Activated naive CD4-positive, alpha-beta T cell treated with anti-CD3 and anti-CD28 coated beads for 36 hours (primary cell): Measurements from ENCODE around the gene ENDOG. TPM values are rescaled to one million over a fixed set of nuclear protein-coding genes. Genes with fewer than 3 reads are reported as not detected.

ENCODE experiments used
- CTCF ChIA-PET: fragments of 350-600 bp; sonication (Branson Sonifier 250); formaldehyde crosslinking; loops from one replicate; lab custom pipeline; 2021; ENCODE audit warnings: antibody characterized with exemption; lab: Charles Lee
- DNase-seq: peaks from one replicate; pipeline ENCODE4 v3.0.0-alpha.2; 2020
- H3K27ac Mint-ChIP-seq: one replicate; pipeline ENCODE4 v1.8.0; 2021; ENCODE audit warnings: mild to moderate bottlenecking, mixed read lengths
- H3K27me3 Mint-ChIP-seq: one replicate; pipeline ENCODE4 v1.8.0; 2021; ENCODE audit warnings: low read depth, mixed read lengths
- H3K36me3 Mint-ChIP-seq: one replicate; pipeline ENCODE4 v1.8.0; 2021; ENCODE audit warnings: low read depth, mixed read lengths
- H3K4me1 Mint-ChIP-seq: one replicate; pipeline ENCODE4 v1.8.0; 2021; ENCODE audit warnings: low read depth, mixed read lengths
- H3K4me3 Mint-ChIP-seq: one replicate; pipeline ENCODE4 v1.8.0; 2021; ENCODE audit warnings: mild to moderate bottlenecking, moderate library complexity, mixed read lengths
- H3K9me3 Mint-ChIP-seq: one replicate; pipeline ENCODE4 v1.8.0; 2021; ENCODE audit warnings: mixed read lengths
- intact Hi-C: fragments of 100-400 bp; cut with micrococcal nuclease; formaldehyde crosslinking; loops from one replicate; pipeline ENCODE4 v1.15.1; 2023
- total RNA-seq, 2 experiments: library from RNA; stranded (reverse); gene quantifications; one replicate each; pipeline ENCODE4 v1.2.3, GENCODE V29; 2021

ENDOG gene
- total RNA-seq, 2 experiments from 2014 or later: 9.9 to 10.3 TPM

DNA sequence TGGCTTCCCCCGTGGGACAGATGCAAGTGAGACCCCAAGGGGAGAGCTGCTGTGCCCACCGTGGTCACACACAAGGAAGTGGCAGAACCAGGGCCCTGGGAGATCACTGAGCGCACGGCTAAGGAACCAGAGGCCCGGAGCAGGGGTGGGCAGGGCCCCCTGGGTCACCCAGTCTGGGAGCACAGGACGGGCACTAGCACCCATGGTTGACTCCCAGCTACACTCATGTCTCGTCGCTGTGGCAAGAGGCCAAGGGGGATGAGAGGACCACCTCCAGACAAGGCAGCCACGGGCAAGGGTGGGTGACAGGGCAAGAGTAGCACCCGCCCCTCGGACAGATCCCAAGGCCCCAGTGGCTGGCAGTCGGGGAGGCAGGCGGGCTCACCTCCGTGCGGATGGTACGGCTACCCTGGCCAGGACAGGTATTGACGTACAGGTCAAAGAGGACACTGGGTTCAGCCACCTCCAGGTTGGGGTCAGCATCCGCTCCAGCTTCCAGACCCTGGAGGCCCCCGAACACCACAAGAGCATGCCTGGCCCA lies 5.1 kb downstream of the ENDOG start:
- H3K27ac Mint-ChIP-seq: no peak overlapping the region
- H3K9me3 Mint-ChIP-seq: no peaks in the 10 kb centered on the region
- CTCF ChIA-PET: interaction anchor here (0.5 kb wide), 1 partner anchor 106 kb away, joined by 5 read pairs; no protein-coding TSS in a partner anchor
- DNase-seq: no peak
- no peak overlapping the region for H3K4me3 Mint-ChIP-seq
- H3K27me3 Mint-ChIP-seq: no peaks in the 10 kb centered on the region
- peaks cover 15% of the 10 kb centered on the region for H3K36me3 Mint-ChIP-seq
- peaks cover 25% of the 10 kb centered on the region for H3K4me1 Mint-ChIP-seq
- intact Hi-C loops: no loop called here

DNA sequence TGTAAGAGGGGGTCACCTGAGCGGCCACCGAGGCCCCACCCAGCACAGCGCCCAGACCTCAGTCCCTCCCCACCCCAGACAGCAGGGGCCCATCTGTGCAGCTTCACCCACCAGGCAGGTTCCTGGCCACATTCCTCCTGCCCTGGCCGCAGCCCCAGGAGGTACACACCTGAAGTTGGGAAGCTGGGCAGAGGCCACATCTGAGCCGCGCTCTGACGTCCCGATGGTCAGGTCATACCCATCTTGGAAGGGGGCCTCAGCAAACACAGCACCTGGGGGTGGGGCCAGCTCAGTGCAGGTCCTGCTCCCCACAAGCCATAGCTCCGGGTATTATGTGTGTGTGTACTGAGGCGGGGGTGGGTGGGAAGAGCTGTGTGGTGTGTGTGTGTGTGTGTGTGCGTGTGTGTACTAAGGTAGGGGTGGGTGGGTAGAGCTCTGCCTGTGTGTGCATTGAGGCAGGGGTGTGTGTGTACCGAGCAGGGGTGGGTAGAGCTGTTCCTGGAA lies 5.7 kb downstream of the ENDOG start:
- Mint-ChIP-seq H3K36me3 (peaks cover 16% of the 10 kb centered on the region), H3K27ac (no peak overlapping the region), H3K9me3 (no peaks in the 10 kb centered on the region), H3K4me3 (no peak overlapping the region), H3K27me3 (no peaks in the 10 kb centered on the region), H3K4me1 (peaks cover 31% of the 10 kb centered on the region)
- intact Hi-C loops: no loop called here
- CTCF ChIA-PET: interaction anchor here (0.5 kb wide), 1 partner anchor 106 kb away, joined by 5 read pairs; no protein-coding TSS in a partner anchor
- DNase-seq: no peak

DNA sequence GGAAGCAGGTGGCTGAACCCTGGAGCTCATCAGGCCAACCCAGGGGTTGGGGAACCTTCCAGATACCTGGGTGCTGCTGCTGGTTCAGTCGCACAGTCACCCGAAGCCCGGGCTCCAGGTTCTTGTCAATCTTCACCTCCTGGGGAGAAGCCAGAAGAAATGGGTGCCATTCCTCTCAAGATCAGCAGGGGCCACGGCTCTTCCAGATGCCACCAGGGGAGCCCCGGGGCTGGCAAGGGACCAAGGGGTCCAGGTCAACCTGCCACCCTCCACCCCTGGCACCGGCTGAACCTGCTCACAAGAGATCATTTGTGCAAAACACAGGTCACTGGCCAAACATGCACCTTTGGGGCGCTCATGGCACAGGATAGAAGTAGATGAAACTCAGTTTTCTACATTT lies 6.6 kb downstream of the ENDOG start:
- peaks cover 18% of the 10 kb centered on the region for H3K36me3 Mint-ChIP-seq
- CTCF ChIA-PET: interaction anchor here (0.6 to 1.2 kb wide), 3 partner anchors 13 to 91 kb away, joined by 3 read pairs; no protein-coding TSS in a partner anchor

DNA sequence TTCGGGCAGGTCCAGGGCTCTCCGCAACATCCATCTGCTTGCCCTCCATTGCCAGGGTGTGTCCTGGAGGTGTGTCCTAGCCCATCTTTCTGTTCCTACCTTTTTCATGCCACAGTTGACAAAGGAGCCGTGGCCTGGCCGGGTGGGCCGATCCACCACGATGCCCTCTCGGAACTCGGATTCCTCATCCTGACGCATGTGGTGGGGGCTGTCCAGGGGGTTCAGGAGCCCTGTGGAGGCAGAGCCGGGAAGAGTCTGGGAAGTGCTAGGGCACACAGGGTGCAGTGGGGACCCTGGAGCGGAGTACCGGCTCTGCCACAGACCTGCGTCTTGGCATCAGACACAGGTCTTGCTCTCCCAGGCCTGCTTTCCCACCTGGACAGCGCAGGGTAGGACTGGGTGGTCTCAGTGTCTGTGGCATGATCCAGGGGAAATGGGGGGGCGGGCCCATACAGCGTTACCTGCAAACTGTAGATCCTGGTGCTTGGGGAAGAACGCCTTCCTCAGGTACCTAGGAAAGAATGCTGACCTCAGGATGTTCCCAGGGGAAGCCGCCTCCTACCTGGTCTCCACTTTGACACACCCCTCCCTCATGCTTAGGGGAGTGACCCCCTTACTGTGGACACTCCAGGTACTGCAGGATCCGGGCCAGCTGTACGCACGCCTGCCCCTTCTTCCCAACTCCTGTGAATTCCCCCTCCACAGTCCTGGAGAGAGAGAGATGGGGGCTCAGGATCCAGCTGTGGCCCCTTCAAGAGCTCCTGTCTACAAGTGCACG lies 7.8 kb downstream of the ENDOG start:
- Mint-ChIP-seq H3K4me3 (no peak overlapping the region), H3K36me3 (peaks cover 18% of the 10 kb centered on the region), H3K4me1 (peaks cover 21% of the 10 kb centered on the region), H3K27ac (no peak overlapping the region), H3K9me3 (no peaks in the 10 kb centered on the region), H3K27me3 (no peaks in the 10 kb centered on the region)
- CTCF ChIA-PET: interaction anchor here (1.2 kb wide), 1 partner anchor 12 kb away, joined by 3 read pairs; no protein-coding TSS in a partner anchor
- no peak for DNase-seq
- intact Hi-C loops: no loop called here

More for the DNA sequence above, 6.6 kb downstream of the ENDOG start:
- DNase-seq: no peak
- Mint-ChIP-seq H3K9me3 (no peaks in the 10 kb centered on the region), H3K27ac (no peak overlapping the region), H3K27me3 (no peaks in the 10 kb centered on the region), H3K4me3 (no peak overlapping the region), H3K4me1 (peaks cover 26% of the 10 kb centered on the region)
- intact Hi-C loops: no loop called here

DNA sequence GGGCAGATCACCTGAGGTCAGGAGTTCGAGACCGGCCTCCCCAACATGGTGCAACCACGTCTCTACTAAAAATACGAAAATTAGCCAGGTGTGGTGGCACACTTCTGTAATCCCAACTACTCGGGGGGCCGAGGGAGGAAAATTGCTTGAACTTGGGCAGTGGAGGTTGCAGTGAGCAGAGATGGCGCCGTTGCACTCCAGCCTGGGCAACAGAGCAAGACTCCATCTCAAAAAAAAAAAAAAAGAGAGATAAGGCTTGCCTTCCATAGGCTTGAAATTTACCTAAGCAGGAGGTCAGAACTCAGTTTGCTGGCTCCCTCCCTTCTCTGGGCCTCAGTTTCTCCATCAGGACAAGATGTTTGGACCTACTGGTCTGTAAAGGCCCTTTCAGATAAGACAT lies 10.0 kb downstream of the ENDOG start:
- intact Hi-C loops: no loop called here
- Mint-ChIP-seq H3K4me3 (peak overlapping the region; percentile 92), H3K27me3 (no peaks in the 10 kb centered on the region), H3K36me3 (peaks cover 13% of the 10 kb centered on the region), H3K4me1 (peaks cover 18% of the 10 kb centered on the region), H3K27ac (peak overlapping the region; percentile 86), H3K9me3 (no peaks in the 10 kb centered on the region)
- CTCF ChIA-PET: interaction anchor here (1.2 to 2.6 kb wide), 2 partner anchors 9 to 100 kb away, joined by 3 to 21 read pairs; partner anchors contain the start of gene ENDOG
- DNase-seq: no peak

DNA sequence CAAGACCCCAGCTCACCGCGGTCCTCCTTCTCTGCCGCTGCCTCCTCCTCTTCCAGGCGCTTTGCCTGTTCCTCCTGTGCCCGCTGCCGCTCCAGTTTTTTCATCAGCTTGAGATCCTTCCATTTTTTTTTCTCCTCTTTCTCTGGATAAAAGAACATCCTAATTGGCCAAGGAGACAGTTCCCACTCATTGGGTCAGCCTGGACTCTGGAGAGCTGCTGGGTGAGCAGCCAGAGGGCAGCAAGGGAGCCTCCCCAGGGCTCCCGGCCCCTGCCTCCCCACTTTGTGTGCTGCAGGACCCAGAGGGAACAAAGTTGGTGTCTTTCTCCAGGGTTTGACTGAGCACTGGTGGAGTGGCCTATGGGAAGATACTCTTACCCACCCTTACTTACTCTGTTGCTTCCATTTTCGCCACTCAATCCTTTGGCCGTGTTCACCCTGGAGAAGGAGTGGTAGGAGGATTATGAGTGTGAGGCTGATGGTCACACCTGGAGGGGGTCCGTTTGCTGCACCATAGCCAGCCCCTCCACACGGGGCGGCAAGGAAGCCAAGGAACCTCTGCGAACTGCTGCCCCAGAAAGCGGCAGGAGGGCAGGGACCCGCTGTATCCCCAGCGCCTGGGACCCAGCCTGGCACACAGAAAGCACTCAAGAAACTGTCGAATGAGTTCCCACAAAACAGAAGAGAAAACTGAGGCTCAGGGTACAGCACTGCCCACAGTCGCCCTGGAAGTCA lies 10.6 kb downstream of the ENDOG start:
- H3K27ac Mint-ChIP-seq: peak overlapping the region; percentile 86
- no peaks in the 10 kb centered on the region for H3K9me3 Mint-ChIP-seq
- H3K27me3 Mint-ChIP-seq: no peaks in the 10 kb centered on the region
- peak overlapping the region; percentile 92 for H3K4me3 Mint-ChIP-seq
- peaks cover 18% of the 10 kb centered on the region for H3K4me1 Mint-ChIP-seq
- intact Hi-C loops: loop anchor here (1.0 kb wide), 3 partner anchors 11 to 373 kb away; partner anchors contain the start of genes ENDOG, KYAT1 and ODF2
- no peak for DNase-seq
- CTCF ChIA-PET: interaction anchor here (0.9 to 2.6 kb wide), 2 partner anchors 10 to 99 kb away, joined by 3 to 21 read pairs; partner anchors contain the start of gene ENDOG
- peaks cover 13% of the 10 kb centered on the region for H3K36me3 Mint-ChIP-seq

DNA sequence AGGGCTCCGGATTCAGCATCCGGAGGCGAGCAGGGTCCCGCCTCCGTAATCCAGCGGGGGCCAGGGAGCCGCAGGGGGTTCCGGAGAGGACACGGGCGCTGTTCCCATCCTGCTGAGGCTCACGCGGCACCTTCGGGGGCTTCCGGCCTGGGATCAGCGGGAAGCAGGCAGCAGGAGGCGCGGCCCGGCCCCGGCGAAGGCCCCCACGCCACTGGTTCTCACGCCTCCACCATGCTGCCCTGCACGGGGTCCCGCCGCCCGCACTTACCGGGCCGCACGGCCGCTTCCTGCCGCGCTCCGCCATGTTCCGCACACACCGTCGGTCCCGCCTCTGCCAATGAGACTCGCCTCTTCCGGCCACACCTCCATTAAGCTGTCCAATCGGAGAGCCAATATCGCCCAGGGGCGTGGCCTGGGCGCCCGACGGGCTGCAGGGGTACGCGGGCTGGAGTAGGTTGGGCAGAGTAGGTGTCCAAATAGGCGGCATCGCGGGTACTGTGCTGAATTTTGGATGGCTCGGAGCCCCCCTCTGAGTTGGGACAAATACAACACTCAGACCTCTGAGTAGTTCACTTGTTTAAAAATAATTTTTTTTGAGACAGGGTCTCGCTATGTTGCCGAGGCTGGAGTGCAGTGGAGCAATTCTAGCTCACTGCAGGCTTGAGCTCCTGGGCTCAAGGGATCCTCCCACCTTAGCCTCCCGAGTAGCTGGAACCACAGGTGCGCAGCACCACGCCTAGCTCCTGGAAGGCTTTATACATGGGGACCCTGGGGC lies 11.4 kb downstream of the ENDOG start, which contains the start of gene SPOUT1:
TSS of gene SPOUT1 (minus strand) at position 318 of the 775 bp plus-strand sequence. CDS start at position 304, 14 bp downstream.
- CTCF ChIA-PET: interaction anchor here (0.6 to 2.6 kb wide), 4 partner anchors 11 to 114 kb away, joined by 3 to 21 read pairs (median 4); partner anchors contain the start of gene ENDOG
- Mint-ChIP-seq H3K27ac (peak within 1 kb of the TSS; percentile 86), H3K36me3 (peaks cover 12% of the 10 kb centered on the region), H3K4me3 (peak within 1 kb of the TSS; percentile 92), H3K27me3 (no peaks in the 10 kb centered on the region), H3K4me1 (peaks cover 18% of the 10 kb centered on the region), H3K9me3 (no peaks in the 10 kb centered on the region)
- DNase-seq: peak; percentile 95
- intact Hi-C loops: loop anchor here (1.0 kb wide), 3 partner anchors 11 to 373 kb away; partner anchors contain the start of genes ENDOG, KYAT1 and ODF2

DNA sequence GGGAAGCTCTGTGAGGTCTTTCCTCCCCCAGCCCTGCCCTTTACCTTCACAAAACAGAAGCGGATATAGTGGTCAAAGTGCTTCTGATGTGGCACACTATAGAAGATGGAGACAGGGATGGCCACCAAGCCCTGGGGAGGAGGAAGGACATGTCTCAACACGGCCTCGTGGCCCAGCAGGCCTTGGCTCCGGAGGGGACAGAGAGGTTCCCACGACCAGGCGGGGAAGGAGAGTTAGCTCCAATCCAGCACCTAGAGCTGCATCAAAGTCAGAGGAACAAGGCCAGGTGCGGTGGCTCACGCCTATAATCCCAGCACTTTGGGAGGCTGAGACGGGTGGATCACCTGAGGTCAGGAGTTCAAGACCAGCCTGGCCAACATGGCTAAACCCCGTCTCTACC lies 15.4 kb downstream of the ENDOG start:
- no peak overlapping the region for H3K27ac Mint-ChIP-seq
- H3K4me3 Mint-ChIP-seq: no peak overlapping the region
- H3K9me3 Mint-ChIP-seq: no peaks in the 10 kb centered on the region
- intact Hi-C loops: no loop called here
- DNase-seq: no peak
- CTCF ChIA-PET: no interaction called here
- H3K36me3 Mint-ChIP-seq: peaks cover 13% of the 10 kb centered on the region
- H3K4me1 Mint-ChIP-seq: peaks cover 8% of the 10 kb centered on the region
- no peaks in the 10 kb centered on the region for H3K27me3 Mint-ChIP-seq

DNA sequence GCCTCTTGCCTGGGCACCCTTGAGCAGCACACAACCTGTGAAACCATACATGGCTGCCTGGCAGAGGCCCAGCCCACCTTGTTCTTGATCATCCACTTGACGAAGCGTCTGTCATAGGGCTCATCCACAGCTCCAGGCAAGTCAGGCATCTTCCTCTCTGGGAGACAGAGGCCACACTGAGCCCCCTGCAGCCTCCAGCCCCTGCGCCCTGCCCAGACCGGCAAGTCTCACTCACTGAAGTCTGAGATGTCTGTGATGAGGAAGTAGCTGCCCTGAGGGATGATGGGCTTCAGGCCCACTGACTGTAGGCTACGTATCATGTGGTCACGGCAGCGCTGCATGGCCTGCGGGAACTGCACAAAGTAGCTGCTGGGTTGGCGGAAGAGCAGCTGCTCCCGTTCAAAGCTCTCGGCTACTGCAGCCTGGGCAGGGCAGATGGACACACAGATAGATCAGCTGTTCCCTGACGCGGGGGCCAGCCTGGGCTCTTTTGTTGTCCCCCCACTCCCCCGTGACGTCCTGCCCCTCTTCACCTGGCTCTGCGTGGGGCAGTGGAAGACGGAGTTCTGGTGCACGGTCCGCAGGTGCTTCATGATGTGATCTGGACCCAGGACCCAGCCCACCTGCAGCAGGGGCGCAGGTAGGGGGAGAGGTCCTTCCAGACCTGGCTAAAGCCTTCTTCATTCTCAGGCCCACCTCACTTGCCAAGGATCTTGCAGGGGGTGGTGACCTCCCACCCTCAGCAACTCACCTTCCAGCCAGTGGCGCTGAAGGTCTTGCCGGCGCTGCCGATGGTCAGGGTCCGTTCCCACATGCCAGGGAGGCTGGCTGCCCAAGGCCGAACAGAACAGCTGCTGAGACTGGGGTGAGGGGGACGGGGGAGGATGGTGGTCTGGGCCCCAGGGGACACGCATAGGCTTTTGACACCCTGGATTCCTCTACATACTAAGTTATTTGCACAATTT lies 17.2 kb downstream of the ENDOG start:
- CTCF ChIA-PET: interaction anchor here (0.8 kb wide), 1 partner anchor 17 kb away, joined by 4 read pairs; the partner anchor contains the start of gene ENDOG
- no peaks in the 10 kb centered on the region for H3K4me1 Mint-ChIP-seq
- no peaks in the 10 kb centered on the region for H3K9me3 Mint-ChIP-seq
- DNase-seq: no peak
- H3K4me3 Mint-ChIP-seq: no peak overlapping the region
- H3K36me3 Mint-ChIP-seq: peaks cover 12% of the 10 kb centered on the region
- intact Hi-C loops: no loop called here
- H3K27me3 Mint-ChIP-seq: no peaks in the 10 kb centered on the region
- H3K27ac Mint-ChIP-seq: no peak overlapping the region

DNA sequence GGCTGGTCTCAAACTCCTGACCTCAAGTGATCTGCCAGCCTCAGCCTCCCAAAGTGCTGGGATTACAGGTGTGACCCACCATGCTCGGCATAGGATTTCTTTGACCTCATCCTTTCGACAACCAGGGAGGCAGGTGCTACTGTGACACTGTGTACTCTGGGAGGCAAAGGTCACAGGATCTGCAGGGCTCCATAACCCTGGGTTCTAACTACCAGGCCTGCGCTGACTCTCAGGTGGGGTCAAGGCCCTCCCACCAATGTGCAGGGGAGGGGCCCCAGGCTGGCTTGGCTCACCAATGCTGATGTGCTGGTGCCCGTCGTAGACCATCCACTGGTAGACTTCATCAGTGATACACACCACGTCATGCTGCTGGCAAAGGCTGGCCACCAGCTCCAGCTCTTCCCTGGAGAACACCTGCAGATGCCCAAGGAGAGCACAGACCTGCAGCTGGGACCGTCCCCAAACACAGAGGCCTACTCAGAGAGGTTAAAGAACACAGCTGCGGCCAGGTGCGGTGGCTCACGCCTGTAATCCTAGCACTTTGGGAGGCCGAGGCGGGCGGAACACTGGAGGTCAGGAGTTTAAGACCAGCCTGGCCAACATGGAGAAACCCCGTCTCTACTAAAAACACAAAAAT lies 18.3 kb downstream of the ENDOG start:
- H3K27ac Mint-ChIP-seq: no peak overlapping the region
- H3K4me3 Mint-ChIP-seq: no peak overlapping the region
- H3K9me3 Mint-ChIP-seq: no peaks in the 10 kb centered on the region
- H3K4me1 Mint-ChIP-seq: no peaks in the 10 kb centered on the region
- intact Hi-C loops: no loop called here
- CTCF ChIA-PET: no interaction called here
- no peak for DNase-seq
- no peaks in the 10 kb centered on the region for H3K27me3 Mint-ChIP-seq
- H3K36me3 Mint-ChIP-seq: peaks cover 12% of the 10 kb centered on the region
